Midbrain (tissue), 1 donor: Measurements from ENCODE around the gene DUS3L.

Experiments
- DNase-seq: peaks from one replicate; lab custom pipeline; 2025; lab: John Stamatoyannopoulos, UW

DUS3L gene

GRCh38 chr19:5790559-5791520, at the start of gene DUS3L:
TSS of gene DUS3L (minus strand) at chr19:5791163. CDS start at chr19:5791141, 22 bp downstream.
- DNase-seq = peak; percentile 97

GRCh38 chr19:5839065-5840017, 48.4 kb upstream of the DUS3L start, which contains the start of gene FUT6:
TSS of gene FUT6 (minus strand) at chr19:5839702. CDS start at chr19:5832567, 7,135 bp downstream.
- no peak for DNase-seq

GRCh38 chr19:5838353-5839064, 47.5 kb upstream of the DUS3L start:
- no peak for DNase-seq

GRCh38 chr19:5837761-5838352, 46.9 kb upstream of the DUS3L start:
- no peak for DNase-seq

GRCh38 chr19:5832527-5833216, 41.7 kb upstream of the DUS3L start:
- no peak for DNase-seq

- no peak for DNase-seq
Measured at GRCh38 chr19:5832061-5832460, 41.1 kb upstream of the DUS3L start.

GRCh38 chr19:5831159-5831558, 40.2 kb upstream of the DUS3L start:
- DNase-seq = no peak

- no peak for DNase-seq
Measured at GRCh38 chr19:5829567-5830310, 38.8 kb upstream of the DUS3L start.

- no peak for DNase-seq
Measured at GRCh38 chr19:5828661-5829566, 38.0 kb upstream of the DUS3L start.

GRCh38 chr19:5827891-5828660, 37.1 kb upstream of the DUS3L start:
- peak; percentile 49 for DNase-seq

- no peak for DNase-seq
Measured at GRCh38 chr19:5827342-5827890, 36.5 kb upstream of the DUS3L start.

- no peak for DNase-seq
Measured at GRCh38 chr19:5826531-5827341, 35.8 kb upstream of the DUS3L start.

GRCh38 chr19:5825178-5825577, 34.2 kb upstream of the DUS3L start:
- no peak for DNase-seq

GRCh38 chr19:5824751-5825150, 33.8 kb upstream of the DUS3L start:
- no peak for DNase-seq

GRCh38 chr19:5823579-5824281, 32.8 kb upstream of the DUS3L start:
- no peak for DNase-seq

- DNase-seq = no peak
Measured at GRCh38 chr19:5822181-5822844, 31.4 kb upstream of the DUS3L start.
